ENCODE results near the gene MYH14.

The MYH14 gene

GRCh38 chr19:50268501-50268900, 65.1 kb downstream of the MYH14 start:
- DNase-seq = no peak
- TF ChIP-seq GATA1 (IDR thresholded peaks at IDR 0.05; ENCODE audit: low read depth, low read length) = no peak
- TF ChIP-seq POLR2A (IDR thresholded peaks at IDR 0.05; ENCODE audit: low read length) = no peak

- TF ChIP-seq GATA1 (IDR thresholded peaks at IDR 0.05; ENCODE audit: low read depth, low read length) = peak; percentile 38
- TF ChIP-seq POLR2A (IDR thresholded peaks at IDR 0.05; ENCODE audit: low read length) = no peak
- peak; percentile 77 to 90 for DNase-seq
Measured at GRCh38 chr19:50269653-50270052, 66.2 kb downstream of the MYH14 start.

DNA sequence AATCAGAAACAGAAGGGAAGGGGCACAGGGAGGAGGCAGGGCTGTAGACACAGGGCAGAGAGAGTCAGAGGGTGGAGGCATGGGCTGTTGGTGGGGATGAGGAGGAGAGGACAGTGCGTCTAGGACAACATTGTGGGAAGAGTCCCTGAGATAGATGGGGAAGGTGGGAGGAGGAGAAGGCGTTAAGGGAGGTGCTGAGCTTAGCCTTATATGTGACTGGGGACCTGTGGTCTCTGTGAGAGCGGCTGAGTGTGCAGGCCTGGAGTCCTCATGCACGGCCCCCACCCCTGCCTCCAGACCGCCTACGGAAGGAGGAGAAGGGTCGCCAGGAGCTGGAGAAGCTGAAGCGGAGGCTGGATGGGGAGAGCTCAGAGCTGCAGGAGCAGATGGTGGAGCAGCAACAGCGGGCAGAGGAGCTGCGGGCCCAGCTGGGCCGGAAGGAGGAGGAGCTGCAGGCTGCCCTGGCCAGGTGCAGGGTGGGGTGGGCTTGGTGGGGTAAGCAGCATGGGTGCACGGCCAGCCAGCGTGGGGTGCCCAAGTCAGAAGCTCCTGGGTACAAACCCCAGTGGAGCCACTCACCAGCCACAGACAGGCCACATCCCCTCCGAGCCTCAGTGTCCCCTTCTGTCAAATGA, 69.0 kb downstream of the MYH14 start:
- DNase-seq = no peak
- no peak for TF ChIP-seq GATA1 (IDR thresholded peaks at IDR 0.05; ENCODE audit: low read depth, low read length)
- no peak for TF ChIP-seq POLR2A (IDR thresholded peaks at IDR 0.05; ENCODE audit: low read length)

DNA sequence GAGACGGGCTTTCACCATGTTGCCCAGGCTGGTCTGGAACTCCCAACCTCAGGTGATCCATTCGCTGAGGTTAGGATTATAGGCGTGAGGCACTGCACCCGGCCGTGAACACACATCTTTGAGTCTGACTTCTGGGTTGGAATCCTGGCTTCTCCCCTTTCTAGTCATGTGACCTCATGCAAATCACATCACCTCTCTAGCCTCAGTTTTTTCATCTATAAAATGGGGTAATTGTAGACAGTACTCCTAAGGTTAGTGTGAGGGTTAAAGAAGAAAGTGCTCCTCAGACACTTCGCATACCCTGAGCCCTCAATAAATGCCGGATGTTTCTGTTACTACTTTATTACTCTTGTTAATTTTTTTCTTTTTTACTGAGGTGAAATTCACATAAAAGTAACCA, 70.4 kb downstream of the MYH14 start:
- no peak for DNase-seq
- TF ChIP-seq GATA1 (IDR thresholded peaks at IDR 0.05; ENCODE audit: low read depth, low read length) = no peak
- TF ChIP-seq POLR2A (IDR thresholded peaks at IDR 0.05; ENCODE audit: low read length) = no peak

GRCh38 chr19:50275577-50276368, 72.4 kb downstream of the MYH14 start:
- TF ChIP-seq POLR2A (IDR thresholded peaks at IDR 0.05; ENCODE audit: low read length) = no peak
- TF ChIP-seq GATA1 (IDR thresholded peaks at IDR 0.05; ENCODE audit: low read depth, low read length) = no peak
- no peak for DNase-seq

DNA sequence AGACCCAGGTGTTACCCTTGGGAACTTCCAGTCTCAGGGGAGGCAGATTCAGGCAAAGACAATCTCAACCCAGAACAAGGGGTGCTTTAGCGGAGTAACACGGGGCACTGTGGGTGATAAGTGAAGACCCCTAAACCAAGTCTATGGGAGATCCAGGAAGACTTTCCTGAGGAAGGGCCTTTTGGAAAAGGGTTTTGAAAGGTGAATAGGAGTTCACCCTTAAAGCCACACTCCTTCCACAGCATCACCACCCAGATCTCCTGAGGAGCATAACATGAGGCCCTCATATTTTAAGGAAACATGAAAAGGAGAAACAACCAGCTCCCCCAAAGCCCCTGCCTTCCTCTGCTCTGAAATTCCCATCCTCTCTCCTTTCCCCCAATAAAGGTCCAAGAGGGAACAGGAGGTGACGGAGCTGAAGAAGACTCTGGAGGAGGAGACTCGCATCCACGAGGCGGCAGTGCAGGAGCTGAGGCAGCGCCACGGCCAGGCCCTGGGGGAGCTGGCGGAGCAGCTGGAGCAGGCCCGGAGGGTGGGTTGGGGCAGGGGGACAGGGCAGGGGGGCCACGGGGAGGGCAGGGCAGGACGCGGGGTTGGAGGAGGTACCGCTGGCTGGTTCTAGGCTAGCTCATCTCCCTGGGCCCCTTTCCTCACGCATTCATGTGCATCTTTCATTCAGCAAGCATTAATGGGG, 73.1 kb downstream of the MYH14 start:
- DNase-seq = no peak
- TF ChIP-seq GATA1 (IDR thresholded peaks at IDR 0.05; ENCODE audit: low read depth, low read length) = no peak
- TF ChIP-seq POLR2A (IDR thresholded peaks at IDR 0.05; ENCODE audit: low read length) = no peak

DNA sequence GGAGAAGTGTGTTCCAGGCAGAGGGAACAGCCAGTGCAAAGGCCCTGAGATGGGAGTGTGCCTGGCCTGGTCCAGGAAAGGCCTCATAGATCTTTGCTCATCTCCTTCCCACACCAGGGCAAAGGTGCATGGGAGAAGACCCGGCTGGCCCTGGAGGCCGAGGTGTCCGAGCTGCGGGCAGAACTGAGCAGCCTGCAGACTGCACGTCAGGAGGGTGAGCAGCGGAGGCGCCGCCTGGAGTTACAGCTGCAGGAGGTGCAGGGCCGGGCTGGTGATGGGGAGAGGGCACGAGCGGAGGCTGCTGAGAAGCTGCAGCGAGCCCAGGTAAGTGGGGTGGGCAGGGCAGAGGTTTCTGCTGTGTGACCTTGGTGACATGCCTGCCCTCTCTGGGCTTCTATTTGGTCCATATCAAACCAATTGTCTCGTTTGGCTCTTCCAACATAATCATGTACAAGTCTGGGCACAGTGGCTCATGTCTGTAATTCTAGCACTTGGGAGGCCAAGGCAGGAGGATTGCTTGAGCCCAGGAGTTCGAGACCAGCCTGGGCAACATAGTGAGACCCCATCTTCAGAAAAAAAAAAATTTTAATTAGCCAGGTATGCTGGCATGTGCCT, 74.7 kb downstream of the MYH14 start:
- TF ChIP-seq GATA1 (IDR thresholded peaks at IDR 0.05; ENCODE audit: low read depth, low read length) (no peak), POLR2A (IDR thresholded peaks at IDR 0.05; ENCODE audit: low read length) (no peak)
- no peak for DNase-seq

DNA sequence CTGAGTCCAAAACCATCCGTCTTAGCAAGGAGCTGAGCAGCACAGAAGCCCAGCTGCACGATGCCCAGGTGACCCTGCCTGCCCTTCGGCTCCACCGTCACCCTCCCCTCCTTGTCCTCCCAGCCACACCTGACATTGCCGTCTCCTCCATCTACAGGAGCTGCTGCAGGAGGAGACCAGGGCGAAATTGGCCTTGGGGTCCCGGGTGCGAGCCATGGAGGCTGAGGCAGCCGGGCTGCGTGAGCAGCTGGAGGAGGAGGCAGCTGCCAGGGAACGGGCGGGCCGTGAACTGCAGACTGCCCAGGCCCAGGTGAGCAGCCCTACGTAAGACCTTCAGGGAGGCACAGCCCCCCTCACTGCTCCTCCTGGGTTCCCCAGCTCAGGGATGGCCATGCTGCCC, 76.7 kb downstream of the MYH14 start:
- TF ChIP-seq GATA1 (IDR thresholded peaks at IDR 0.05; ENCODE audit: low read depth, low read length) (no peak), POLR2A (IDR thresholded peaks at IDR 0.05; ENCODE audit: low read length) (no peak)
- DNase-seq = no peak

- no peak for DNase-seq
- TF ChIP-seq GATA1 (IDR thresholded peaks at IDR 0.05; ENCODE audit: low read depth, low read length) (no peak), POLR2A (IDR thresholded peaks at IDR 0.05; ENCODE audit: low read length) (no peak)
Measured at GRCh38 chr19:50280983-50281382, 77.6 kb downstream of the MYH14 start.

GRCh38 chr19:50281491-50281890, 78.1 kb downstream of the MYH14 start:
- no peak for DNase-seq
- TF ChIP-seq POLR2A (IDR thresholded peaks at IDR 0.05; ENCODE audit: low read length) (no peak), GATA1 (IDR thresholded peaks at IDR 0.05; ENCODE audit: low read depth, low read length) (no peak)

DNA sequence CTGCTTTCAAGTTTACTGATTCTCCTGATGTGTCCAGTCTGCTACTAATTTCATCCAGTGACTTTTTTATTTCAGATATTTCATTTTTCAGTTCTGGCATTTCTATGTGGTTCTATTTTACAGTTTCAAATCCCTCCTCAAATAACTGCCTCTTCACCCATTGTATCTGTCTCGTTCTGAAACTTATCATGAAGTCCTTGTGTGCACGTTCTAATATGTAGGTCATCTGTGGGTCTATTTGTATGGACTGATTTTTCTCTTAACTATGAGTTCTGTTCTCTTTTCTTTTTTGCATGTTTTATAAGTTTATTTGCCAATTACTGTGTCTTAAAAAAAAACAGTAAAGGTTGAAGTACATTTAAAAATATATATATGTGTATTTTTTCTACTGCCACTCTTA, 82.4 kb downstream of the MYH14 start:
- TF ChIP-seq GATA1 (IDR thresholded peaks at IDR 0.05; ENCODE audit: low read depth, low read length) (no peak), POLR2A (IDR thresholded peaks at IDR 0.05; ENCODE audit: low read length) (no peak)
- no peak for DNase-seq

- no peak for DNase-seq
- TF ChIP-seq GATA1 (IDR thresholded peaks at IDR 0.05; ENCODE audit: low read depth, low read length) = no peak
- TF ChIP-seq POLR2A (IDR thresholded peaks at IDR 0.05; ENCODE audit: low read length) = no peak
Measured at GRCh38 chr19:50286443-50286842, 83.0 kb downstream of the MYH14 start.

GRCh38 chr19:50287331-50287730, 83.9 kb downstream of the MYH14 start:
- TF ChIP-seq POLR2A (IDR thresholded peaks at IDR 0.05; ENCODE audit: low read length) (no peak), GATA1 (IDR thresholded peaks at IDR 0.05; ENCODE audit: low read depth, low read length) (no peak)

DNA sequence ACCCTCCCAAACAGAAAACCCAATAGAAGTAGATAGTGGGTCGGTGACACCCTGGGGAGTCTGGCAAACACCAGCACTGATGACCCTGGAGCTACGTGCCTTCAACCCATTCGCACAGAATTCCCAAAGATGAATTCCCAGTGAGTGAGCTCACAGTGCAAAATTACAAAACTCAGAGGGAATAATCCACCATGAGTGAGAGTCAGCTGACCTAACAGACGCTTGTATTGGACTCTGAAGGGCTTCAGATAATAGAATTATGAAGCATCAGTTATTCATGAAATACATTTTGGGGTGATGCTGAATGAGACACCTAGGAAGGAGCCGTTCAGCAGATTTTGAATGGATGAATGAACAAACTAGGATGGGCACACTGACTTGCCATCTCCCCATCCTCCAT, 85.5 kb downstream of the MYH14 start:
- TF ChIP-seq GATA1 (IDR thresholded peaks at IDR 0.05; ENCODE audit: low read depth, low read length) (no peak), POLR2A (IDR thresholded peaks at IDR 0.05; ENCODE audit: low read length) (no peak)
- DNase-seq = no peak

More at GRCh38 chr19:50287331-50287730, 83.9 kb downstream of the MYH14 start:
- no peak for DNase-seq
